H1 (cell line): ENCODE data around the gene ZNF813. TPM values are rescaled to one million over a fixed set of nuclear protein-coding genes. Genes with fewer than 3 reads are reported as not detected.

Experiments used
- CTCF ChIA-PET: fragments of 300-600 bp; sonication (Branson Sonifier 250); formaldehyde crosslinking; loops from one replicate; lab custom pipeline; 2021; ENCODE audit not compliant: partially characterized antibody; lab: Charles Lee
- POLR2A ChIA-PET: fragments of 300-600 bp; sonication (Branson Sonifier 250); formaldehyde crosslinking; loops from one replicate; lab custom pipeline; 2021; ENCODE audit warnings: inconsistent platforms; ENCODE audit not compliant: partially characterized antibody; lab: Charles Lee
- DNase-seq, 2 experiments: peaks; one replicate each; pipeline versions ENCODE4 v3.0.0 to v3.0.0-alpha.2; 2010 to 2022; ENCODE audit warnings: low spot score in 2 of 2, low read depth in 1 of 2, mixed read lengths in 1 of 2
- FAIRE-seq: peaks from 2 replicates; lab custom pipeline; 2011; peaks lifted over from hg19 to GRCh38; lab: Jason Lieb, UNC
- H2AFZ ChIP-seq: 2 replicates; pipeline ENCODE4 v1.8.1; 2012; ENCODE audit warnings: low read length, inconsistent platforms
- H2AK5ac ChIP-seq: 2 replicates; pipeline ENCODE4 v1.6.1; 2013; ENCODE audit warnings: low read depth, low read length
- H2BK120ac ChIP-seq: replicated peaks from 2 replicates; pipeline ENCODE3; 2013; ENCODE audit warnings: low read depth, low read length, inconsistent platforms
- H2BK12ac ChIP-seq: 2 replicates; pipeline ENCODE4 v1.6.1; 2013; ENCODE audit warnings: low read depth, low read length
- H2BK15ac ChIP-seq: 2 replicates; pipeline ENCODE4 v1.6.1; 2013; ENCODE audit warnings: low read length
- H2BK20ac ChIP-seq: 2 replicates; pipeline ENCODE4 v1.6.1; 2013; ENCODE audit warnings: low read length
- H2BK5ac ChIP-seq: 2 replicates; pipeline ENCODE4 v1.6.1; 2013; ENCODE audit warnings: low read depth, low read length
- H3K14ac ChIP-seq: 2 replicates; pipeline ENCODE4 v1.6.1; 2013; ENCODE audit warnings: inconsistent platforms; ENCODE audit not compliant: insufficient read length
- H3K18ac ChIP-seq: 2 replicates; pipeline ENCODE4 v1.6.1; 2013; ENCODE audit warnings: low read length; ENCODE audit errors: extremely low read depth
- H3K23ac ChIP-seq: 2 replicates; pipeline ENCODE4 v1.6.1; 2013; ENCODE audit warnings: inconsistent platforms; ENCODE audit not compliant: insufficient read length
- H3K23me2 ChIP-seq: 2 replicates; pipeline ENCODE4 v1.6.1; 2013; ENCODE audit warnings: low read depth, low read length
- H3K27ac ChIP-seq: 2 replicates; pipeline ENCODE4 v1.6.1; 2011; ENCODE audit warnings: low read depth, low read length, inconsistent platforms
- H3K27me3 ChIP-seq, 4 experiments: replicated peaks in 1 of 4; 1 replicate in 1 of 4; 2 replicates in 3 of 4; pipeline versions ENCODE4 v1.6.1 to v1.8.1; 2011 to 2013; ENCODE audit warnings: low read length in 3 of 4, mild to moderate bottlenecking in 3 of 4, inconsistent platforms in 2 of 4, mixed read lengths in 2 of 4, moderate library complexity in 1 of 4; ENCODE audit not compliant: control insufficient read depth in 3 of 4, insufficient read depth in 3 of 4; ENCODE audit errors: extremely low read depth in 1 of 4
- H3K36me3 ChIP-seq, 4 experiments: 2 replicates each; pipeline versions ENCODE4 v1.6.1 to v1.8.1; 2011 to 2013; ENCODE audit warnings: mild to moderate bottlenecking in 4 of 4, low read length in 3 of 4, moderate library complexity in 2 of 4, control low read depth in 1 of 4, inconsistent platforms in 1 of 4; ENCODE audit not compliant: insufficient read depth in 4 of 4, control insufficient read depth in 2 of 4
- H3K4ac ChIP-seq: replicated peaks from 2 replicates; pipeline ENCODE3; 2013; ENCODE audit warnings: low read length, low read depth, mixed read lengths, inconsistent platforms; ENCODE audit not compliant: insufficient read length
- H3K4me1 ChIP-seq, 4 experiments: replicated peaks in 1 of 4; 1 replicate in 1 of 4; 2 replicates in 3 of 4; pipeline versions ENCODE4 v1.6.1 to v1.8.1; 2011 to 2013; ENCODE audit warnings: low read length in 3 of 4, inconsistent platforms in 2 of 4, mixed read lengths in 1 of 4; ENCODE audit not compliant: insufficient read depth in 4 of 4, control insufficient read depth in 3 of 4
- H3K4me2 ChIP-seq, 2 experiments: 2 replicates each; pipeline versions ENCODE4 v1.6.1 to v1.8.1; 2011 to 2013; ENCODE audit warnings: low read depth in 2 of 2, low read length in 2 of 2, control low read depth in 1 of 2, inconsistent platforms in 1 of 2, mild to moderate bottlenecking in 1 of 2; ENCODE audit not compliant: insufficient read depth in 1 of 2
- H3K4me3 ChIP-seq, 4 experiments: fragments of 200-600, 300-600 bp in 1 of 4; sonication (generic), shearing (Covaris generic), sonication (Bioruptor Twin) in 1 of 4; 2 replicates each; pipeline versions ENCODE4 v1.5.1 to v1.8.1; 2011 to 2016; ENCODE audit warnings: low read length in 4 of 4, low read depth in 3 of 4, control low read depth in 2 of 4, inconsistent platforms in 2 of 4, mild to moderate bottlenecking in 2 of 4, mixed read lengths in 1 of 4, moderate library complexity in 1 of 4; ENCODE audit not compliant: insufficient read depth in 2 of 4; ENCODE audit errors: extremely low read depth in 1 of 4
- H3K56ac ChIP-seq: replicated peaks from 2 replicates; pipeline ENCODE3; 2013; ENCODE audit warnings: low read depth, mild to moderate bottlenecking, mixed read lengths, low read length, inconsistent platforms; ENCODE audit not compliant: insufficient read length
- H3K79me1 ChIP-seq: 2 replicates; pipeline ENCODE4 v1.6.1; 2013; ENCODE audit warnings: low read depth, low read length, control low read depth
- H3K79me2 ChIP-seq, 2 experiments: 2 replicates each; pipeline versions ENCODE4 v1.6.1 to v1.8.1; 2012 to 2013; ENCODE audit warnings: low read length in 2 of 2, mild to moderate bottlenecking in 2 of 2, inconsistent platforms in 1 of 2; ENCODE audit not compliant: insufficient read depth in 2 of 2, control insufficient read depth in 1 of 2
- H3K9ac ChIP-seq, 4 experiments: replicated peaks in 1 of 4; 1 replicate in 1 of 4; 2 replicates in 3 of 4; pipeline versions ENCODE4 v1.6.1 to v1.8.1; 2011 to 2013; ENCODE audit warnings: low read depth in 3 of 4, low read length in 3 of 4, control low read depth in 2 of 4, mild to moderate bottlenecking in 2 of 4, moderate library complexity in 2 of 4, inconsistent platforms in 1 of 4; ENCODE audit errors: extremely low read depth in 1 of 4
- H3K9me3 ChIP-seq, 2 experiments: 2 replicates each; pipeline versions ENCODE4 v1.6.1 to v1.8.1; 2012 to 2013; ENCODE audit warnings: mild to moderate bottlenecking in 2 of 2, moderate library complexity in 2 of 2, control low read depth in 1 of 2, inconsistent platforms in 1 of 2, low read depth in 1 of 2, low read length in 1 of 2, mixed read lengths in 1 of 2; ENCODE audit not compliant: insufficient read depth in 2 of 2
- H4K20me1 ChIP-seq, 2 experiments: replicated peaks in 1 of 2; 2 replicates each; pipeline versions ENCODE3 to v1.8.1; 2011 to 2013; ENCODE audit warnings: inconsistent platforms in 2 of 2, low read length in 2 of 2, mild to moderate bottlenecking in 1 of 2; ENCODE audit not compliant: insufficient read depth in 2 of 2, control insufficient read depth in 1 of 2
- H4K5ac ChIP-seq: 2 replicates; pipeline ENCODE4 v1.6.1; 2013; ENCODE audit warnings: low read length, low read depth, mixed read lengths, inconsistent platforms; ENCODE audit not compliant: insufficient read length
- H4K8ac ChIP-seq: 2 replicates; pipeline ENCODE4 v1.8.0; 2013; ENCODE audit warnings: mild to moderate bottlenecking, moderate library complexity, low read length, inconsistent platforms; ENCODE audit not compliant: insufficient read depth; ENCODE audit errors: extremely low read depth
- H4K91ac ChIP-seq: replicated peaks from 2 replicates; pipeline ENCODE3; 2013; ENCODE audit warnings: low read length, mixed read lengths, inconsistent platforms; ENCODE audit not compliant: insufficient read length
- CBX5 ChIP-seq: fragments of 300-800, 300-1000 bp; sonication (generic); IDR thresholded peaks from 2 replicates; pipeline ENCODE4 v1.7.1; 2016; ENCODE audit warnings: antibody characterized with exemption, low read length, low read depth
- KDM4A ChIP-seq: IDR thresholded peaks from one replicate; pipeline ENCODE4 v1.7.1; 2012; ENCODE audit warnings: low read depth, mild to moderate bottlenecking, moderate library complexity, low read length, inconsistent platforms; ENCODE audit not compliant: severe bottlenecking
- POLR2A ChIP-seq, 2 experiments: IDR thresholded peaks; 1 replicate in 1 of 2; 2 replicates in 1 of 2; pipeline ENCODE4 v1.6.1; 2011; ENCODE audit warnings: low read depth in 2 of 2, low read length in 2 of 2, mild to moderate bottlenecking in 2 of 2; ENCODE audit errors: control extremely low read depth in 1 of 2
- RAD21 ChIP-seq, 2 experiments: IDR thresholded peaks in 1 of 2; conservative IDR thresholded peaks in 1 of 2; 2 replicates each; pipeline ENCODE4 v1.6.1; 2011; ENCODE audit warnings: low read depth in 2 of 2, low read length in 2 of 2, improper control_type of control experiment in 1 of 2, inconsistent platforms in 1 of 2, mild to moderate bottlenecking in 1 of 2, moderate library complexity in 1 of 2
- WGBS, 2 experiments: shearing (Covaris generic) in 1 of 2; methylation state at CpG; one replicate each; pipeline versions ENCODE4 v1.1.6 to v1.1.7; 2013 to 2015; ENCODE audit warnings: low lambda C conversion rate in 2 of 2, mixed read lengths in 2 of 2, inconsistent platforms in 1 of 2, low coverage in 1 of 2, missing lambda C conversion rate in 1 of 2; ENCODE audit not compliant: insufficient replicate concordance in 2 of 2, insufficient coverage in 1 of 2, insufficient read length in 1 of 2; ENCODE audit errors: extremely low coverage in 1 of 2, missing lambda C conversion rate in 1 of 2; 5-methylcytosine and 5-hydroxymethylcytosine counted together
- polyA plus RNA-seq, 7 experiments: library from polyadenylated mRNA; depleted of rRNA in 3 of 7; stranded (reverse) in 5 of 7; unstranded in 2 of 7; fragments of >200 nt in 5 of 7; fragments of 200-250 nt in 2 of 7; gene quantifications; 1 replicate in 5 of 7; 2 replicates in 1 of 7; 4 replicates in 1 of 7; pipeline versions ENCODE4 v1.2.1 to v1.2.3, GENCODE V29; 2011 to 2013; ENCODE audit warnings: missing spikeins in 2 of 7, mixed read lengths in 2 of 7
- total RNA-seq: library from RNA; stranded (reverse); fragmentation: NEBNext Ultra II Directional; extraction: Animal tissue kit (Norgen Biotek cat#: 25700); gene quantifications from 2 replicates; pipeline ENCODE4 v1.2.1, GENCODE V29; 2021

ZNF813 gene
- total and polyA plus RNA-seq, 2 of the 8 experiments (the other 6 are each of a cell fraction or from before 2014, with no cell fraction given), result 2.9 to 22.1 TPM

GRCh38 chr19:53455828-53456227 is 11.7 kb upstream of the ZNF813 start:
- Histone ChIP-seq H2AK5ac (no peak overlapping the region), H3K79me2 (no peaks in the 10 kb centered on the region), H2BK15ac (no peak overlapping the region), H4K20me1 (no peaks in the 10 kb centered on the region), H4K5ac (no peak overlapping the region), H3K14ac (no peak overlapping the region), H2AFZ (no peak overlapping the region), H2BK12ac (no peak overlapping the region), H3K4me3 (no peak overlapping the region), H2BK5ac (no peak overlapping the region), H3K18ac (no peak overlapping the region), H3K27ac (no peak overlapping the region), H3K79me1 (no peaks in the 10 kb centered on the region), H3K4me1 (0 out of 7 replicates have a peak, but pooled peaks cover 0 to 2% (median 0%) of the 10 kb centered on the region in 4 experiments), H3K56ac (no peak overlapping the region), H3K23me2 (no peaks in the 10 kb centered on the region), H4K8ac (no peak overlapping the region), H3K9me3 (peaks cover 33 to 34% of the 10 kb centered on the region in 2 experiments), H2BK120ac (no peak overlapping the region), H3K27me3 (no peaks in the 10 kb centered on the region), H2BK20ac (no peak overlapping the region), H3K23ac (no peak overlapping the region), H4K91ac (no peak overlapping the region), H3K4me2 (no peak overlapping the region), H3K9ac (no peak overlapping the region), H3K36me3 (peaks cover 8 to 65% (median 43%) of the 10 kb centered on the region in 4 experiments; a peak in 7 of 8 replicates), H3K4ac (no peak overlapping the region)
- DNase-seq (no peak), FAIRE-seq (no peak)
- WGBS, 2 experiments, result 89% methylated on average over 9 of the region's 9 CpGs; no CpG with 5 or more reads in 1 of the 2 experiments
- ChIA-PET CTCF (no interaction called here), POLR2A (interaction anchor here (0.8 kb wide), 1 partner anchor 11 kb away, joined by 3 read pairs; no protein-coding TSS in a partner anchor)
- no peak for TF ChIP-seq POLR2A (IDR thresholded peaks at IDR 0.05; ENCODE audit: control extremely low read depth in 1 of 2, low read depth in 2 of 2, low read length in 2 of 2)
- TF ChIP-seq CBX5, result no peak
- TF ChIP-seq KDM4A, result no peak
- TF ChIP-seq RAD21 (IDR thresholded peaks at IDR 0.05 in 1 of 2, conservative IDR thresholded peaks at IDR 0.05 in 1 of 2; ENCODE audit: low read depth in 2 of 2, low read length in 2 of 2), result no peak
